Cardiac fibroblast (primary cell): ENCODE results near the gene KIAA0513.
"Not testable (repeated sequence)": the region's sequence is repeated elsewhere in the genome, so short reads cannot be mapped to it uniquely, and the experiment has no call there.

ENCODE experiments used
- DNase-seq, 2 donors: peaks; one replicate each; pipeline versions ENCODE4 v3.0.0 to v3.0.0-alpha.2; 2010; ENCODE audit warnings: low read depth in 2 of 2
- H3K4me3 ChIP-seq, 2 donors: replicated peaks in 1 of 2; 1 replicate in 1 of 2; 2 replicates in 1 of 2; pipeline ENCODE4 v1.5.1; 2011; ENCODE audit warnings: low read depth in 2 of 2, low read length in 2 of 2, mild to moderate bottlenecking in 2 of 2, moderate library complexity in 1 of 2
- CTCF ChIP-seq: IDR thresholded peaks from one replicate; pipeline ENCODE4 v1.5.1; 2011; ENCODE audit warnings: low read depth, mild to moderate bottlenecking, low read length, inconsistent platforms

KIAA0513 gene

GRCh38 chr16:85048921-85049562, 21.4 kb downstream of the KIAA0513 start:
- H3K4me3 ChIP-seq = no peak overlapping the region
- DNase-seq = no peak
- no peak for TF ChIP-seq CTCF

- TF ChIP-seq CTCF = no peak
- DNase-seq = no peak
- no peak overlapping the region for H3K4me3 ChIP-seq
Observed at GRCh38 chr16:85049706-85050305, 22.2 kb downstream of the KIAA0513 start.

GRCh38 chr16:85051067-85051581, 23.5 kb downstream of the KIAA0513 start:
- TF ChIP-seq CTCF = no peak
- no peak for DNase-seq

GRCh38 chr16:85051683-85052082, 24.1 kb downstream of the KIAA0513 start:
- H3K4me3 ChIP-seq = no peak overlapping the region
- no peak for TF ChIP-seq CTCF
- DNase-seq = no peak

More at GRCh38 chr16:85051067-85051581, 23.5 kb downstream of the KIAA0513 start:
- H3K4me3 ChIP-seq = no peak overlapping the region

- H3K4me3 ChIP-seq = no peak overlapping the region
- DNase-seq = peak in 1 of 2 donors; percentile 59
- TF ChIP-seq CTCF = no peak
Observed at GRCh38 chr16:85052536-85052935, 24.9 kb downstream of the KIAA0513 start.

- not testable (repeated sequence) for H3K4me3 ChIP-seq, DNase-seq
Observed at GRCh38 chr16:85054321-85054720, 26.7 kb downstream of the KIAA0513 start.

- DNase-seq = no peak
- H3K4me3 ChIP-seq = peak overlapping the region; percentile 12 to 36
- no peak for TF ChIP-seq CTCF
Observed at GRCh38 chr16:85054948-85055492, 27.4 kb downstream of the KIAA0513 start.
